Activated CD8-positive, alpha-beta T cell treated with anti-CD3 and anti-CD28 coated beads for 36 hours (primary cell): Measurements from ENCODE around the gene USP35. TPM values are rescaled to one million over a fixed set of nuclear protein-coding genes. Genes with fewer than 3 reads are reported as not detected.

ENCODE experiments used
- ATAC-seq: fragments of 200-7000 bp; cut with Tn5 transposase; one replicate; pipeline ENCODE4 v1.10.0; 2021; ENCODE audit warnings: mild to moderate bottlenecking, moderate library complexity
- CTCF ChIA-PET: fragments of 350-600 bp; sonication (Branson Sonifier 250); formaldehyde crosslinking; loops from one replicate; lab custom pipeline; 2021; ENCODE audit warnings: antibody characterized with exemption; lab: Charles Lee
- POLR2A ChIA-PET: fragments of 350-600 bp; sonication (Branson Sonifier 250); formaldehyde crosslinking; loops from one replicate; lab custom pipeline; 2021; ENCODE audit warnings: antibody characterized with exemption; lab: Charles Lee
- DNase-seq: peaks from one replicate; pipeline ENCODE4 v3.0.0-alpha.2; 2020
- H3K27ac Mint-ChIP-seq: one replicate; pipeline ENCODE4 v1.8.0; 2021; ENCODE audit warnings: mild to moderate bottlenecking, mixed read lengths
- H3K27me3 Mint-ChIP-seq: one replicate; pipeline ENCODE4 v1.8.0; 2021; ENCODE audit warnings: mixed read lengths
- H3K36me3 Mint-ChIP-seq: one replicate; pipeline ENCODE4 v1.8.0; 2021; ENCODE audit warnings: low read depth, mixed read lengths
- H3K4me1 Mint-ChIP-seq: one replicate; pipeline ENCODE4 v1.8.0; 2021; ENCODE audit warnings: low read depth, mixed read lengths
- H3K4me3 Mint-ChIP-seq: one replicate; pipeline ENCODE4 v1.8.0; 2021; ENCODE audit warnings: mild to moderate bottlenecking, moderate library complexity, mixed read lengths
- H3K9me3 Mint-ChIP-seq: one replicate; pipeline ENCODE4 v1.8.0; 2021; ENCODE audit warnings: mixed read lengths
- CTCF ChIP-seq: fragments of 200-600 bp; IDR thresholded peaks from one replicate; pipeline ENCODE4 v1.8.0; 2022; ENCODE audit warnings: antibody characterized with exemption, mild to moderate bottlenecking
- intact Hi-C: fragments of 100-400 bp; cut with micrococcal nuclease; formaldehyde crosslinking; loops from one replicate; pipeline ENCODE4 v1.10.0; 2022
- total RNA-seq, 2 experiments: library from RNA; stranded (reverse); gene quantifications; one replicate each; pipeline ENCODE4 v1.2.3, GENCODE V29; 2021

USP35 gene
- total RNA-seq, 2 experiments from 2014 or later = 6.8 to 7.7 TPM

GRCh38 chr11:78212586-78213371 is 24.1 kb downstream of the USP35 start:
- Mint-ChIP-seq H3K36me3 (peaks cover 17% of the 10 kb centered on the region), H3K9me3 (no peaks in the 10 kb centered on the region)

GRCh38 chr11:78213526-78214330 is 25.0 kb downstream of the USP35 start:
- Mint-ChIP-seq H3K4me1 (peaks cover 3% of the 10 kb centered on the region), H3K27ac (no peak overlapping the region), H3K27me3 (no peaks in the 10 kb centered on the region), H3K4me3 (no peak overlapping the region), H3K9me3 (no peaks in the 10 kb centered on the region), H3K36me3 (peaks cover 17% of the 10 kb centered on the region)
- POLR2A ChIA-PET = no interaction called here
- CTCF ChIA-PET = interaction anchor here (0.6 kb wide), 1 partner anchor 318 kb away, joined by 3 read pairs; no protein-coding TSS in a partner anchor
- ATAC-seq = no peak
- intact Hi-C loops = no loop called here
- no peak for TF ChIP-seq CTCF
- no peak for DNase-seq

More at GRCh38 chr11:78212586-78213371, 24.1 kb downstream of the USP35 start:
- no peak for TF ChIP-seq CTCF
- H3K27ac Mint-ChIP-seq = no peak overlapping the region
- peaks cover 3% of the 10 kb centered on the region for H3K4me1 Mint-ChIP-seq
- POLR2A ChIA-PET = interaction anchor here (0.8 kb wide), 1 partner anchor 13 kb away, joined by 3 read pairs; no protein-coding TSS in a partner anchor
- intact Hi-C loops = no loop called here
- H3K4me3 Mint-ChIP-seq = no peak overlapping the region
- no peak for ATAC-seq
- CTCF ChIA-PET = interaction anchor here (0.9 kb wide), 1 partner anchor 206 kb away, joined by 3 read pairs; no protein-coding TSS in a partner anchor
- no peak for DNase-seq
- H3K27me3 Mint-ChIP-seq = no peaks in the 10 kb centered on the region

DNA sequence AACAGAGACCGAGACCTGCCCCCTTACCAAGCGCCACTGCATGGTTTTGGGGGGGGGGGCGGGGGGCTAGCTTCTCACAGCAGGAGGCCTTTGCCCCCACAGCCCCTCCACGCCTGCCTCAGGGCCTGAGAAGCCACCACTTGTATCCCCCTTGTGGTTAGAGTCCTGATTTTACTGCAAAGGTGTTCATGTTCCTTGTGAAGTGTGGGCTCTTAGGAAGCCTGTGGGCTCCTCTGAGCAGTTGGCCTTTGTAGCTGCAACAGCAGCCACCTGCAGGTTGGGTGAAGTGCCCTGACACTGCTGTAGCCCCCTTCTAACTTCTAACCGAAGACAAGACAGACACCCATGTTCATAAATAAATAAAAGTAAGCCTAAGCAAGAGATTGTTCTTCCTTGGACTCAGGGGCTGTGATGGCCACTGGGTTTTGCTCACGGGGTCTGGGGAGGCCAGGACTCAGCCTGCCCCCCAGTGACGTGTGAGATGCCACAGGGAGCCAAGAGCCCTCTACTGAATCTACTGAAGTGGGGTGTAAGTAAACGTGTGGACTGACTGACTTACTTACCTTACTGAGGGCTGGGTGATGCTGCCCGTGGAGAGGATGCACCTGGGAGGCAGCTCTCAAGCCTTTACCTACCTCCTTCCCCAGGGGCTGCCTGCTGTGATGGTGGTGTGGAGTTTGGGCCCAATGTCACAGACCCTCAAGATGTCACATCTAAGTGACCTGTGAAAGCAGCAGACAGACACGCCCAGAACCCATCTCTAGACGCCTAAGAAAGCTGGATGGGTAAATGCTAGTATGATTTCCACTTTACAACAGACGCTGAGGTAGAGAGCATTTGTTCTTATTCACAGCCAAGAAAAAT is 25.8 kb downstream of the USP35 start:
- H3K27ac Mint-ChIP-seq = no peak overlapping the region
- peaks cover 17% of the 10 kb centered on the region for H3K36me3 Mint-ChIP-seq
- peaks cover 3% of the 10 kb centered on the region for H3K4me1 Mint-ChIP-seq
- intact Hi-C loops = no loop called here
- no peak overlapping the region for H3K4me3 Mint-ChIP-seq
- no peaks in the 10 kb centered on the region for H3K9me3 Mint-ChIP-seq
- ChIA-PET POLR2A (no interaction called here), CTCF (no interaction called here)
- DNase-seq (no peak), ATAC-seq (no peak)
- H3K27me3 Mint-ChIP-seq = no peaks in the 10 kb centered on the region
- no peak for TF ChIP-seq CTCF

- ATAC-seq = no peak
- no peak overlapping the region for H3K4me3 Mint-ChIP-seq
- H3K36me3 Mint-ChIP-seq = peaks cover 8% of the 10 kb centered on the region
- no peaks in the 10 kb centered on the region for H3K27me3 Mint-ChIP-seq
- no peak for TF ChIP-seq CTCF
- ChIA-PET CTCF (no interaction called here), POLR2A (interaction anchor here (0.6 to 1.6 kb wide), 2 partner anchors 28 to 1725 kb away, joined by 3 read pairs; no protein-coding TSS in a partner anchor)
- H3K9me3 Mint-ChIP-seq = no peaks in the 10 kb centered on the region
- H3K27ac Mint-ChIP-seq = no peak overlapping the region
- no peak for DNase-seq
- intact Hi-C loops = no loop called here
- peaks cover 10% of the 10 kb centered on the region for H3K4me1 Mint-ChIP-seq
Observed at GRCh38 chr11:78216021-78216420, 27.3 kb downstream of the USP35 start.
